Mesenteric fat pad (tissue), 1 donor: ENCODE measurements around the gene NSUN3. TPM values are rescaled to one million over a fixed set of nuclear protein-coding genes. Genes with fewer than 3 reads are reported as not detected.
"Not testable (repeated sequence)": the region's sequence is repeated elsewhere in the genome, so short reads cannot be mapped to it uniquely, and the experiment has no call there.

ENCODE experiments used
- DNase-seq: peaks from one replicate; pipeline ENCODE4 v3.0.0-alpha.2; 2020; ENCODE audit warnings: low spot score
- total RNA-seq: library from RNA; stranded (reverse); fragmentation: NEBNext Ultra II Directional; extraction: Animal tissue kit (Norgen Biotek cat#: 25700); gene quantifications from one replicate; pipeline ENCODE4 v1.2.1, GENCODE V29; 2021
- donor health status: DM: yes; HTN: yes; CAD: no.

The NSUN3 gene
- total RNA-seq, 1 donor from 2014 or later = 11.1 TPM

DNA sequence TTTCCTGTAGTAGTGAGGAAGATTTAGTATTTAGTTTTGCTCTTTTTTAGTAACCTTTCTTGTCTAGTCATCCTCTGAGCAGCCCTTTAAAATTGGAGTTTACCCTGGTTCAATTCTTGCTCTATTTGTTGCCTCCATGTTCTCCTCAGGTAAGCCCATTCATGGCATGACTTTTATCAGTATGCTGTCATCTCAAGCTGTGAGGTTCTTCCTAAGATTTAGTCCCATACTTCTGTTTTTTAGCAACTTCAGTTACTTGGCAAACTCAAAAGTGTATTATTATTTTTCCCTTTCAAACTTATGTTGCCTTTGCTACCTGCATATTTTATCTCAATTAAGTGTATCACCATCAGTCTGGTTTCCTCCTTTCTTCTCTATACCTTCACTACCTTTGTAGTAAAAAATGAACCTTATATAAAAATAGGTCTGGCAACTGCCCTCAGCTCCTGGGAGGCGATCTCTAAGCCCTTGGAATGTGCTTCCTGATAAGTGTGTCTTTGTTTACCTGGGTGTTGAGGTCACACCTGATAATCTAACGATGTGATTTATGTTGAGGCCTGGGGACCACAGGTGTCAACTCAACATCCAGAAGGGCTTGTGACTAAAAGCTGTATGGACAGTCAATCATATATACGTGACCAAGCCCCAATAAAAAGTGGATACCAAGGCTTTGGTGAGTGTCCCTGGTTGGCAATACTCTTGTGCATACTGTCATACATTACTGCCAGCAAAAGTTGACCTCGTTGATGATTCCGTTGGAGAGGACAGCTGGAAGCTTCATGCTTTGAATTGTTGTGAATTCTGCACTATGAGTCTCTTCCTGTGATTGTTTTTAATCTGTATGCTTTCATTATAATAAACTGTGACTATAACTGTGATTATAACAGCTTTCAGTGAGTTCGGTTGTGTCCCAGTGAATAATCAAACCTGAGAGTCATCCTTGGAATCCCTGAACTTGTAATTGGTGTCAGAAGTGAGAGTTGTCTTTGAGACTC, 3.9 kb downstream of the NSUN3 start:
- DNase-seq = no peak

GRCh38 chr3:94069194-94069813, 6.4 kb downstream of the NSUN3 start:
- no peak for DNase-seq

DNA sequence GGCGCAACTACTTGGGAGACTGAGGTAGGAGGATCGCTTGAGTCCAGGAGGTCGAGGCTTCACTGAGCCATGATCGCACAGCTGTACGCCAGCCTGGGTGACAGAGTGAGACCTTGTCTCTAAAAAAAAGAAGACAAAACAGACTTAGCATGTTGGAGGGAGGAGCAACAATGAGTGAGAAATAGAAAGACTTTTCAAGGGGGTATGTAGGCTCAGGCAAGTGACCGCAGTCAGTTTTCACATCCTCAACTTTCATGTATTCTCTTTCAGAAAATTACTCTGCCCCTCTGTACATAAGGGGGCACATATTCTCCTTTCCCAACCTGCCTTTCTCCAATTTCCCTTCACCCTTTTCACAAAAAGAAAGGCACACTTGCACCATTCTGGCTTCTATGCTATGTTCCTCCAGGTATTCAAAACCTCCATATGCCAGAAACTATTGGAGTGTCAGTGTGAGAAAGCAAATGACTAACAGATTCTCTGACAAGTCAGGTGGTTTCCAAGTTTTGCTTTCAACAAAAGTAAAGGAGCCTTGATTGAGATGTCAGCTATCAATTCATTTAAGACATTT, 7.6 kb downstream of the NSUN3 start:
- DNase-seq = no peak

- no peak for DNase-seq
These were observed 8.9 kb downstream of the NSUN3 start for GRCh38 chr3:94071713-94072284.

- DNase-seq = no peak
These were observed 13.2 kb downstream of the NSUN3 start for GRCh38 chr3:94076055-94076454.

GRCh38 chr3:94080552-94080951, 17.7 kb downstream of the NSUN3 start:
- not testable (repeated sequence) for DNase-seq

DNA sequence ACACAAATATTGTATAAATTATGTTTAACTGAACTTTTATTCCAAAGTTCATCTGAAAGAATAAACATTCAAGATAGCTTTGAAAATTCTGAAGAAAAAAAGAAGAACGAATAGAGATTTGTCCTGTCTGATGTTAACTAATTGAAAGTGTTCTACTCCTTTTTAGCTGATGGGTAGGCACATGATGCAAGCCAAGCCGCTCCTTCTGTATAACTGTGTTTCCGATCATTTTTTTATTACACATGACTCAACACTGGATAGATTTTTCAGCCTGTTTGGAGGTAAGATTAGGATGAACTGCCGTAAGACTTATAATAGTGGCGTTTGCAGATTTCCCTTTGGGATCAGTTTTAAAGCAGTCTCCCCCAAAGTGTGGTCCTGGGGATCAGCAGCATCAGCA, 19.0 kb downstream of the NSUN3 start:
- no peak for DNase-seq

- no peak for DNase-seq
These were observed 19.6 kb downstream of the NSUN3 start for GRCh38 chr3:94082391-94082937.

DNA sequence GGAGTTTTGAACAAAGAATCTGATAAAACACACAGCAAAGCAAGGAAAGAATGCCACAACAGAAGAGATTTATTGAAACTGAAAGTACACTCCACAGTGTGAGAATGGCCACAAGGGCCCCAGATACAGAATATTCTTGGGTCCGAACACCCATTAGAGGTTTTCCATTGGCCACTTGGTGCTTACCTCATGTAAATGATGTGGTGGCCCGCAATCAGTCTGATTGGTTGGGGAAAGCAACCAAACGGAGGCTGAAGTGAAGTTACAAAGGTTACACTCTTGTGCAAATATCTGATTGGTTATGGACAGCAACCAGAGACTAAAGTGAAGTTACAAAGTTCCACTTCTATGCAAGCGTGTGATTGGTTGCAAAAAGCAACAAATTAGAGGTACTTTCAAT, 20.4 kb downstream of the NSUN3 start:
- DNase-seq = no peak

- no peak for DNase-seq
These were observed 26.3 kb downstream of the NSUN3 start for GRCh38 chr3:94089126-94089525.

- DNase-seq = no peak
These were observed 29.2 kb downstream of the NSUN3 start for GRCh38 chr3:94092086-94092485.

GRCh38 chr3:94093151-94093550, 30.3 kb downstream of the NSUN3 start:
- DNase-seq = no peak

- no peak for DNase-seq
These were observed 32.2 kb downstream of the NSUN3 start for GRCh38 chr3:94095111-94095510.

- no peak for DNase-seq
These were observed 35.6 kb downstream of the NSUN3 start for GRCh38 chr3:94098452-94098851.

DNA sequence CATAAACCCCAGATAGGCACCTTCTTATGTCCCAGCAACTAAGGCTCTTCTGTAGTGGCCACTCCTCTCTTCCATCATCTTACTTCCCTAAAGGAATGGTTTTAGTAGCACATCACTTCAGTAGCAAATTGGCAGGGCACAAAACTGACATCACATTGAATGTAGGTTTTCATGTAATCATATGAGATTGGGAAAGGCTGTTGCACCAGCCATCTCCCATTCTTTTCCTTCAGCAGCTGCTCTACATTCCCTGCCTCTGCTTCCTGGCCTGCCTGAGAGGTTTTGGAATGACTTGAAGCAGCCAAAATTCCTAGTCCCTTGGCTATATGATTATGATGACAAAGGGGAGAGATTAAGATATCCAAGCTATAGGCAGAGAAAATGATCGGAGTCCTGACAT, 36.5 kb downstream of the NSUN3 start:
- no peak for DNase-seq

DNA sequence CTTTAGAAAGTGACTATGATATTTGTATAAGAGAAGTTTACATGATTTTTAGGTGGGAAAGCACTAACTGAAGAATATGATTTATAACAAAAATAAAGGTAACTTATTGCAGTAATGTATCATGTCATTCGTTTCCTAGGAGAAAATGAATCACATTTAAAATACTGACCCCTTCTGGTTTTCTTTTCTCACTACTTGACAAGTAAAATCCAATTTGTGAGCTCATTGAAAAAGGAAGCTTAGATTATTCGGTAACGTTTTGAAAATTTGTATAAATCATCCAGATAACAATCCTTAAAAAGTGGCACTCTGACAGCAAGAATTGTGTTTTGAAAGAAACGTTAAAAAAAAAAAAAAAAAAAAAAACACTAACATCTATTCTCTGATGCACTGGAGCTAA, 39.0 kb downstream of the NSUN3 start:
- DNase-seq = no peak

- DNase-seq = no peak
These were observed 43.4 kb downstream of the NSUN3 start for GRCh38 chr3:94106268-94106667.

DNA sequence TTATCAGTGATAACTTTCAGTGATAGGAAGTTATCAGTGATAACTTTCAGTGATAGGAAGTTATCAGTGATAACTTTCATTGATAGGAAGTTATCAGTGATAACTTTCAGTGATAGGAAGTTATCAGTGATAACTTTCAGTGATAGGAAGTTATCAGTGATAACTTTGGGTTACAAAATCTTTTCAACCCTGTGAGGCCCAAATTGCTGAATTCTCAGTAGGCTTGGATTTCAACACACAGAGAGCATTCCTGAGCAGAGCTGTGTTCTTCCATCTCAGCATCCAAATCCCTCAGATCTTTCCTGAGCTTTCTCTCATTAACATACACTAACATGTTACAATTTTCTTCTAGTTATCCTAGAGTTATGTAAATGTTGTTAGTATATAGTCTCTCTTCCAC, 47.4 kb downstream of the NSUN3 start:
- DNase-seq = not testable (repeated sequence)

DNA sequence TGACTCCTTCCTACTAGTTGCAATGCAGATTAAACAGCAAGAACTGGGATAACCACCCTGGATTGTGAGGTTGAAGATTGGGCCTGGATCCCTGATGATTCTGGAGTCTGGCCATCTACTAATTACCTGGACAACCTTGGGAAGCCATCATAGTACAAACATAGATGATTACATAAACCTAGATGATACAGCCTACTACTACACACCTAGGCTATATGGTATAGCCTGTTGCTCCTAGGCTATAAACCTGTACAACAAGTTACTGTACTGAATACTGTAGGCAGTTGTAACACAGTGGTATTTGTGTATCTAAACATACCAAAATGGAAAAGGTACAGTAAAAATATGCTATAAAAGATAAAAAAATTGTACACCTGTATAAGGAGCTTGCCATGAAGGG, 48.0 kb downstream of the NSUN3 start:
- DNase-seq = no peak

DNA sequence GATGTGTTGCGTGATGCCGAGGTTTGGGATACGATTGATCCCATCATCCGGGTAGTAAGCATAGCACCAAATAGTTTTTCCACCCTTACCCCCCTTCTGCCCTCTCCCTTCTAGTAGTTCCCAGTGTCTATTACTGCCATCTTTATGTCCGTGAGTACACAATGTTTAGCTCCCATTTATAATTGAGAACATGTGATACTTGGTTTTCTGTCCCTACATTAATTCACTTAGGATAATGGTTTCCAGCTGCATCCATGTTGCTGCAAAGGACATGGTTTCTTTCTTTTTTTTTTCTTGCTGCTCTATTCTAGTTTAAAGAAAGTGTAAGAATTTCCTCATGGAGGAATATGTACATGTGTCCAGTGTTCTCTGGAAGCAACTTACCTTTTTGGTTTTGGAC, 51.8 kb downstream of the NSUN3 start:
- no peak for DNase-seq

DNA sequence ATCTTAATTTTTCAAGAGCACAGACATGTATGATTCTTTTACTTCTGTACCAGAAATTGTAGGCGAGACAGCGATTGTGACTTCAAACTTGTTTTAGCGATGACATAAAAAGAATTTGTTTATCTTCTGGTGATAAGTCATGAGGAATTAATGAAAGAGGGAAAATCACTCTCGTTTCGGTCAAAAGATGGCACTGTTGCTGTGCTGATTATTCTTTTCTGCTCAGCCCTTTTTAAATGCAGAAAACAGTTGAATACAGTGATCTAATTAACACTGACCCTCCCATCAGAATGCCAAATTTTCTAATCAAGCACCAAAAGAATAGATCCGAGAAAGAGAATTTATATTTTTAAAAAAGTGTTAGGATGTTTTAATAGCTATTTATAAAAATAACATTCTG, 52.6 kb downstream of the NSUN3 start:
- DNase-seq = no peak

- DNase-seq = no peak
These were observed 54.9 kb downstream of the NSUN3 start for GRCh38 chr3:94117729-94118128.
